SK-N-MC (cell line): ENCODE measurements around the gene KANTR.

Source experiments
- EZH2 ChIP-seq: fragments of 200-600 bp; sonication (generic); IDR thresholded peaks from one replicate; pipeline ENCODE4 v1.6.1; 2017; ENCODE audit warnings: antibody characterized with exemption
- FOXP2 ChIP-seq: optimal IDR thresholded peaks from 2 replicates; pipeline ENCODE3; 2011; ENCODE audit warnings: mild to moderate bottlenecking, moderate library complexity; ENCODE audit not compliant: insufficient read depth; ENCODE audit errors: extremely low read length, control extremely low read depth
- POLR2AphosphoS5 ChIP-seq: IDR thresholded peaks from 2 replicates; pipeline ENCODE4 v1.6.1; 2012; ENCODE audit warnings: mild to moderate bottlenecking, low read depth, low read length, borderline replicate concordance

GRCh38 chrX:53065104-53065503, 28.8 kb upstream of the KANTR start:
- no peak for TF ChIP-seq POLR2AphosphoS5
- no peak for TF ChIP-seq EZH2
- TF ChIP-seq FOXP2: no peak
